H1 (cell line): ENCODE results near the gene GALNT13. TPM values are rescaled to one million over a fixed set of nuclear protein-coding genes. Genes with fewer than 3 reads are reported as not detected.
A peak's percentile ranks its signal among the peaks of the same experiment; 100 is the strongest.

Experiments
- CTCF ChIA-PET: fragments of 300-600 bp; sonication (Branson Sonifier 250); formaldehyde crosslinking; loops from one replicate; lab custom pipeline; 2021; ENCODE audit not compliant: partially characterized antibody; lab: Charles Lee
- POLR2A ChIA-PET: fragments of 300-600 bp; sonication (Branson Sonifier 250); formaldehyde crosslinking; loops from one replicate; lab custom pipeline; 2021; ENCODE audit warnings: inconsistent platforms; ENCODE audit not compliant: partially characterized antibody; lab: Charles Lee
- DNase-seq, 2 experiments: peaks; one replicate each; pipeline versions ENCODE4 v3.0.0 to v3.0.0-alpha.2; 2010 to 2022; ENCODE audit warnings: low spot score in 2 of 2, low read depth in 1 of 2, mixed read lengths in 1 of 2
- FAIRE-seq: peaks from 2 replicates; lab custom pipeline; 2011; peaks lifted over from hg19 to GRCh38; lab: Jason Lieb, UNC
- H2AFZ ChIP-seq: 2 replicates; pipeline ENCODE4 v1.8.1; 2012; ENCODE audit warnings: low read length, inconsistent platforms
- H2AK5ac ChIP-seq: 2 replicates; pipeline ENCODE4 v1.6.1; 2013; ENCODE audit warnings: low read depth, low read length
- H2BK120ac ChIP-seq: replicated peaks from 2 replicates; pipeline ENCODE3; 2013; ENCODE audit warnings: low read depth, low read length, inconsistent platforms
- H2BK12ac ChIP-seq: 2 replicates; pipeline ENCODE4 v1.6.1; 2013; ENCODE audit warnings: low read depth, low read length
- H2BK15ac ChIP-seq: 2 replicates; pipeline ENCODE4 v1.6.1; 2013; ENCODE audit warnings: low read length
- H2BK20ac ChIP-seq: 2 replicates; pipeline ENCODE4 v1.6.1; 2013; ENCODE audit warnings: low read length
- H2BK5ac ChIP-seq: 2 replicates; pipeline ENCODE4 v1.6.1; 2013; ENCODE audit warnings: low read depth, low read length
- H3K14ac ChIP-seq: 2 replicates; pipeline ENCODE4 v1.6.1; 2013; ENCODE audit warnings: inconsistent platforms; ENCODE audit not compliant: insufficient read length
- H3K18ac ChIP-seq: 2 replicates; pipeline ENCODE4 v1.6.1; 2013; ENCODE audit warnings: low read length; ENCODE audit errors: extremely low read depth
- H3K23ac ChIP-seq: 2 replicates; pipeline ENCODE4 v1.6.1; 2013; ENCODE audit warnings: inconsistent platforms; ENCODE audit not compliant: insufficient read length
- H3K23me2 ChIP-seq: 2 replicates; pipeline ENCODE4 v1.6.1; 2013; ENCODE audit warnings: low read depth, low read length
- H3K27ac ChIP-seq: 2 replicates; pipeline ENCODE4 v1.6.1; 2011; ENCODE audit warnings: low read depth, low read length, inconsistent platforms
- H3K27me3 ChIP-seq, 4 experiments: replicated peaks in 1 of 4; 1 replicate in 1 of 4; 2 replicates in 3 of 4; pipeline versions ENCODE4 v1.6.1 to v1.8.1; 2011 to 2013; ENCODE audit warnings: low read length in 3 of 4, mild to moderate bottlenecking in 3 of 4, inconsistent platforms in 2 of 4, mixed read lengths in 2 of 4, moderate library complexity in 1 of 4; ENCODE audit not compliant: control insufficient read depth in 3 of 4, insufficient read depth in 3 of 4; ENCODE audit errors: extremely low read depth in 1 of 4
- H3K36me3 ChIP-seq, 4 experiments: 2 replicates each; pipeline versions ENCODE4 v1.6.1 to v1.8.1; 2011 to 2013; ENCODE audit warnings: mild to moderate bottlenecking in 4 of 4, low read length in 3 of 4, moderate library complexity in 2 of 4, control low read depth in 1 of 4, inconsistent platforms in 1 of 4; ENCODE audit not compliant: insufficient read depth in 4 of 4, control insufficient read depth in 2 of 4
- H3K4ac ChIP-seq: replicated peaks from 2 replicates; pipeline ENCODE3; 2013; ENCODE audit warnings: low read length, low read depth, mixed read lengths, inconsistent platforms; ENCODE audit not compliant: insufficient read length
- H3K4me1 ChIP-seq, 4 experiments: replicated peaks in 1 of 4; 1 replicate in 1 of 4; 2 replicates in 3 of 4; pipeline versions ENCODE4 v1.6.1 to v1.8.1; 2011 to 2013; ENCODE audit warnings: low read length in 3 of 4, inconsistent platforms in 2 of 4, mixed read lengths in 1 of 4; ENCODE audit not compliant: insufficient read depth in 4 of 4, control insufficient read depth in 3 of 4
- H3K4me2 ChIP-seq, 2 experiments: 2 replicates each; pipeline versions ENCODE4 v1.6.1 to v1.8.1; 2011 to 2013; ENCODE audit warnings: low read depth in 2 of 2, low read length in 2 of 2, control low read depth in 1 of 2, inconsistent platforms in 1 of 2, mild to moderate bottlenecking in 1 of 2; ENCODE audit not compliant: insufficient read depth in 1 of 2
- H3K4me3 ChIP-seq, 4 experiments: fragments of 200-600, 300-600 bp in 1 of 4; sonication (generic), shearing (Covaris generic), sonication (Bioruptor Twin) in 1 of 4; 2 replicates each; pipeline versions ENCODE4 v1.5.1 to v1.8.1; 2011 to 2016; ENCODE audit warnings: low read length in 4 of 4, low read depth in 3 of 4, control low read depth in 2 of 4, inconsistent platforms in 2 of 4, mild to moderate bottlenecking in 2 of 4, mixed read lengths in 1 of 4, moderate library complexity in 1 of 4; ENCODE audit not compliant: insufficient read depth in 2 of 4; ENCODE audit errors: extremely low read depth in 1 of 4
- H3K56ac ChIP-seq: replicated peaks from 2 replicates; pipeline ENCODE3; 2013; ENCODE audit warnings: low read depth, mild to moderate bottlenecking, mixed read lengths, low read length, inconsistent platforms; ENCODE audit not compliant: insufficient read length
- H3K79me1 ChIP-seq: 2 replicates; pipeline ENCODE4 v1.6.1; 2013; ENCODE audit warnings: low read depth, low read length, control low read depth
- H3K79me2 ChIP-seq, 2 experiments: 2 replicates each; pipeline versions ENCODE4 v1.6.1 to v1.8.1; 2012 to 2013; ENCODE audit warnings: low read length in 2 of 2, mild to moderate bottlenecking in 2 of 2, inconsistent platforms in 1 of 2; ENCODE audit not compliant: insufficient read depth in 2 of 2, control insufficient read depth in 1 of 2
- H3K9ac ChIP-seq, 4 experiments: replicated peaks in 1 of 4; 1 replicate in 1 of 4; 2 replicates in 3 of 4; pipeline versions ENCODE4 v1.6.1 to v1.8.1; 2011 to 2013; ENCODE audit warnings: low read depth in 3 of 4, low read length in 3 of 4, control low read depth in 2 of 4, mild to moderate bottlenecking in 2 of 4, moderate library complexity in 2 of 4, inconsistent platforms in 1 of 4; ENCODE audit errors: extremely low read depth in 1 of 4
- H3K9me3 ChIP-seq, 2 experiments: 2 replicates each; pipeline versions ENCODE4 v1.6.1 to v1.8.1; 2012 to 2013; ENCODE audit warnings: mild to moderate bottlenecking in 2 of 2, moderate library complexity in 2 of 2, control low read depth in 1 of 2, inconsistent platforms in 1 of 2, low read depth in 1 of 2, low read length in 1 of 2, mixed read lengths in 1 of 2; ENCODE audit not compliant: insufficient read depth in 2 of 2
- H4K20me1 ChIP-seq, 2 experiments: replicated peaks in 1 of 2; 2 replicates each; pipeline versions ENCODE3 to v1.8.1; 2011 to 2013; ENCODE audit warnings: inconsistent platforms in 2 of 2, low read length in 2 of 2, mild to moderate bottlenecking in 1 of 2; ENCODE audit not compliant: insufficient read depth in 2 of 2, control insufficient read depth in 1 of 2
- H4K5ac ChIP-seq: 2 replicates; pipeline ENCODE4 v1.6.1; 2013; ENCODE audit warnings: low read length, low read depth, mixed read lengths, inconsistent platforms; ENCODE audit not compliant: insufficient read length
- H4K8ac ChIP-seq: 2 replicates; pipeline ENCODE4 v1.8.0; 2013; ENCODE audit warnings: mild to moderate bottlenecking, moderate library complexity, low read length, inconsistent platforms; ENCODE audit not compliant: insufficient read depth; ENCODE audit errors: extremely low read depth
- H4K91ac ChIP-seq: replicated peaks from 2 replicates; pipeline ENCODE3; 2013; ENCODE audit warnings: low read length, mixed read lengths, inconsistent platforms; ENCODE audit not compliant: insufficient read length
- CEBPB ChIP-seq: IDR thresholded peaks from 2 replicates; pipeline ENCODE4 v1.6.1; 2012; ENCODE audit warnings: low read depth, low read length
- JUND ChIP-seq: IDR thresholded peaks from 2 replicates; pipeline ENCODE4 v1.6.1; 2011; ENCODE audit warnings: mild to moderate bottlenecking, improper control_type of control experiment, low read length
- WGBS, 2 experiments: shearing (Covaris generic) in 1 of 2; methylation state at CpG; one replicate each; pipeline versions ENCODE4 v1.1.6 to v1.1.7; 2013 to 2015; ENCODE audit warnings: low lambda C conversion rate in 2 of 2, mixed read lengths in 2 of 2, inconsistent platforms in 1 of 2, low coverage in 1 of 2, missing lambda C conversion rate in 1 of 2; ENCODE audit not compliant: insufficient replicate concordance in 2 of 2, insufficient coverage in 1 of 2, insufficient read length in 1 of 2; ENCODE audit errors: extremely low coverage in 1 of 2, missing lambda C conversion rate in 1 of 2; 5-methylcytosine and 5-hydroxymethylcytosine counted together
- polyA plus RNA-seq, 7 experiments: library from polyadenylated mRNA; depleted of rRNA in 3 of 7; stranded (reverse) in 5 of 7; unstranded in 2 of 7; fragments of >200 nt in 5 of 7; fragments of 200-250 nt in 2 of 7; gene quantifications; 1 replicate in 5 of 7; 2 replicates in 1 of 7; 4 replicates in 1 of 7; pipeline versions ENCODE4 v1.2.1 to v1.2.3, GENCODE V29; 2011 to 2013; ENCODE audit warnings: missing spikeins in 2 of 7, mixed read lengths in 2 of 7
- total RNA-seq: library from RNA; stranded (reverse); fragmentation: NEBNext Ultra II Directional; extraction: Animal tissue kit (Norgen Biotek cat#: 25700); gene quantifications from 2 replicates; pipeline ENCODE4 v1.2.1, GENCODE V29; 2021

Gene GALNT13
- total and polyA plus RNA-seq, 2 of the 8 experiments (the other 6 are each of a cell fraction or from before 2014, with no cell fraction given): 3.2 to 9.6 TPM

- Histone ChIP-seq H3K9ac (no peak overlapping the region), H3K4me1 (peaks cover 0 to 5% (median 2%) of the 10 kb centered on the region in 4 experiments; a peak in 2 of 7 replicates), H3K9me3 (no peaks in the 10 kb centered on the region), H3K56ac (no peak overlapping the region), H4K91ac (no peak overlapping the region), H3K79me2 (no peaks in the 10 kb centered on the region), H3K27ac (no peak overlapping the region), H2AFZ (no peak overlapping the region), H4K8ac (no peak overlapping the region), H2AK5ac (no peak overlapping the region), H3K4me3 (no peak overlapping the region), H2BK12ac (no peak overlapping the region), H3K36me3 (no peaks in the 10 kb centered on the region), H2BK5ac (no peak overlapping the region), H2BK15ac (no peak overlapping the region), H3K4me2 (no peak overlapping the region), H2BK20ac (no peak overlapping the region), H4K5ac (no peak overlapping the region), H3K79me1 (no peaks in the 10 kb centered on the region), H3K14ac (no peak overlapping the region), H2BK120ac (no peak overlapping the region), H4K20me1 (no peaks in the 10 kb centered on the region), H3K18ac (no peak overlapping the region), H3K23ac (no peak overlapping the region), H3K27me3 (no peaks in the 10 kb centered on the region)
- CTCF ChIA-PET: no interaction called here
- DNase-seq: no peak
- FAIRE-seq: no peak
- 88% methylated on average over 4 of the region's 4 CpGs; no CpG with 5 or more reads in 1 of the 2 experiments for WGBS, 2 experiments
- TF ChIP-seq JUND (peak; percentile 28; the same call in 1 of the 2 replicates), CEBPB (no peak)
- TF ChIP-seq, all 59 proteins: peak for 1
- Histone ChIP-seq H3K4ac (no peak overlapping the region), H3K23me2 (no peaks in the 10 kb centered on the region)
- POLR2A ChIA-PET: interaction anchor here (0.7 kb wide), 1 partner anchor 9 kb away, joined by 3 read pairs; no protein-coding TSS in a partner anchor
These were observed 612.8 kb downstream of the GALNT13 start for GRCh38 chr2:154484338-154485099.
